ENCODE results near the gene ARHGAP24.

The ARHGAP24 gene

GRCh38 chr4:85520765-85521749, 46.1 kb downstream of the ARHGAP24 start:
- DNase-seq: no peak

DNA sequence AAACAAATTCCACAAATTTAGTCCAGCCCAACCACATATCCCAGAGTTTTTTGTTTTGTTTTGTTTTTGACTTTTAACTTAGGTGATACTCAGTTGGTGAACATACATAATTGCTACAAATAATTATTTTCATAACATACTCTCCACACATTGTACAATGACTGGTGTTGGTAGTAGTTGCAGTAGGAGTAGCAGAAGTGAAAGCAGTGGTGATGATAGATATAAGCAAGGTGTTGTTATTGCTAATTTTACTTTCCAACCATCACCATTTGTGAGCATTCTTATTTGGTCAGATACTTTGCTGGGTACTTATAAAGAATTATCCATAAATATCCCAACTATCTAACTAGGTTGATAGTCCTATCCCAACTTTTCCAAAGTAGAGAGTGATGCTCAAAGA, 47.3 kb downstream of the ARHGAP24 start:
- no peak for DNase-seq

DNA sequence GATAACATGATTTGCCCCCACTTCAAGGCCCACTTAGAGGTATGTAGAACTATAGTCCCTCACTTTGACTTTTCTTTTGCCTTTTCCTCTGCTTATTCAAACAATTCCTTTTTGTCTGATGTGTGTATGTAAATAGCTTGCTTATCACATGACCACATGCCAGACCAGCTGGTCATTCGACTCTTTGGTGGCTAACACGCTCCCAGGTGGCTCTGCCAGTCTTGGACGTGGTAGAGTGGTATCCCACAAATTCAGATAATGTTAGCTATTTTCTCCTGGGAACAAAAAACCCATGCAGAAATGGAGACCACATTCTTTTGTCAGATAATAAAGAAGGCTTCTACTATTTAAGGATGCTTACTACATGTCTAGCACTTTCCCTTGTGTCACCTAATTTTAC, 47.9 kb downstream of the ARHGAP24 start:
- no peak for DNase-seq

- no peak for DNase-seq
Observed at GRCh38 chr4:85527815-85528214, 52.9 kb downstream of the ARHGAP24 start.

- no peak for DNase-seq
Observed at GRCh38 chr4:85531560-85532341, 56.8 kb downstream of the ARHGAP24 start.

DNA sequence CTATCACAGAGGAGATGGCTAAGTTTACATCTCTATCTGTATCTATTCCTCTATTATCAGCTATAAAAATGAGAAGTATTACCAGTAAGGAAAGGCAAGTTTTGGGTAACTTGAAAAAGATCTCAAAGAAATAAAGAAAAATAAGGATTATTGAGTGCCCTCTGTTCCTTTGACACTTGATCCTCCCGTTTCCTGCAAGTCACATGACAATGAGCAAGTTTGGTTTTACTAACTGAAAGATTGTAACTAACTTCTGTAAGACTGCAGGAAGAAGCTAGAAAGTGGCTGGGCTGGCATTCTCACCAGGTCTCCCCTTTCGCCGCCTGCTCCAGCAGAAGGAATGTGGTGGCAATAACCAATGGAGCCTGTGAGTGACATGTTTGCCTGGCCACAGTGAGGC, 59.2 kb downstream of the ARHGAP24 start:
- DNase-seq: no peak

- DNase-seq: no peak
Observed at GRCh38 chr4:85543832-85544231, 68.9 kb downstream of the ARHGAP24 start.

GRCh38 chr4:85544751-85545150, 69.8 kb downstream of the ARHGAP24 start:
- DNase-seq: no peak

- DNase-seq: no peak
Observed at GRCh38 chr4:85548116-85548515, 73.2 kb downstream of the ARHGAP24 start.

DNA sequence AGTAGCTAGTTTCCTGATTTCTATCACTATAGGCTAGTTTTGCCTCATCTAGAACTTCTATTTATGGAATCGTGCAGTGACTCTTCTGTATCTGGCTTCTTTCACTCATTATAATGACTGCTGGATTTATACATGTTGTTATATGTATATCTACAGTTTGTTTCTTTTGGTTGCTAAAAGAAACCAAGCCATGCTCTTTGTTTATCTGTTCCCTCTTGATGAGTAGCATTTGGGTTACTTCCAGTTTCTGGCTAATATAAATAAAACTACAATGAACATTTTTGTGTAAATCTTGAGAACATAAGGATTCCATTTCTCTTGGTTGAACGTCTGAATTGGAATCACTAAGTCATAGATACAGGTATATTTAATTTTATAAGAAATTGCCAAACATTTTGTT, 73.9 kb downstream of the ARHGAP24 start:
- no peak for DNase-seq

DNA sequence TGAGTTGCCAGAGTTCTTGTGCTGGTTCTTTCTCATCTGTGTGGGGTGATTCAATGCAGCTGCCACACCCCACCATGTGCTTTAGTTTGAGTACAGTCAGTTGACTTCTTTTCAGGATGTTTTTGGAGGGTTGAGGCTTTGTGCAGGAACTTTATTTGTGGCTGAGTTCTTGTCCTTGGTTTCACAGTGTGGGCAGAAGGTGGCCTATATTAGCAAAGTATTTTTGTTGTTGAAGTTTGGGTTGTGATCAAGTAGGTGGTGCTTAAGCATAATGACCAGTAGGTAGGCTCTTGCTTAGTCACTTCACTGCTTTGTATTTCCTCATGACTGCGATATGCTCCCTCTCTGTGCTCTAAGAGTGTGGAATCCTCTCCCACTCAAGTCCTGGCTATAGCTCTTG, 80.3 kb downstream of the ARHGAP24 start:
- no peak for DNase-seq

DNA sequence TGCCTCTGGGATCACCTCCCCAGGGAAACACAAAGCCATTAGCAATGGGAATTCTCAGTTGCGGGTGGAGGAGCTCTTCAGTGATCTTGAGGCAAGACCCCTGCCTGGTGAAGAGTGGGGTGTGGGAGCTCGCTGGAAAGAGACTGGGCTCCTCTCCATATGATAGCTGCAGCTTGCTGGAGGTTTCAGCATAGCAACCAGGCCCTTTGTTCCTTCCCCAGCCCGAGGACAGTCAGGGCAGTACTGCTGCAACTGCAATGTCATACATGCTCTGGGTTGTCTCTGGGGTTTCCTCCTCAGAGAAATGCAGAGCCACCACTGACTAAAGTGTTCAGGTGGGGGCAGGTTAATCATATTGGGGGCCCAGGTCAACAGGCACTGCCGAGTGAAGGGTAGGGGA, 81.3 kb downstream of the ARHGAP24 start:
- no peak for DNase-seq

GRCh38 chr4:85557016-85557901, 82.3 kb downstream of the ARHGAP24 start:
- no peak for DNase-seq

- DNase-seq: no peak
Observed at GRCh38 chr4:85565761-85566480, 91.0 kb downstream of the ARHGAP24 start.

- no peak for DNase-seq
Observed at GRCh38 chr4:85569730-85570299, 94.9 kb downstream of the ARHGAP24 start.

- no peak for DNase-seq
Observed at GRCh38 chr4:85570388-85570787, 95.4 kb downstream of the ARHGAP24 start.

DNA sequence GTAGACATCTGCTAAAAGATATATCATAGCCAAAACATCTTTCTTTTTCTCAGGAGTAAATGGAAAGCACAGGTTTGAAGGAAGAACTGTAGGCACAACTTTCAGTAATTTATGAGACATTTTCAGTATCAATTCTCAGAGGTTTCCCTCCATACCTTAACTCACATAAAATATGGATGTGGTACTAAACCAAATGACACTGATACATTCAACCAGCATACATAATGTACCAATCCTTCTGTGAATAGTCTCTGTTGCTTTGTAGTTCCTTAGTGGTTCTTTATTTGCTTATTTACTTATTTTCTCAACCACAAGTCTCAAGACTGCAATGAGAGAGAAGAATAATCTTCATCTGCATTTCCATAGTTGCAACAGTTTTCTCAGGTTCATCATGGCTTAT, 96.1 kb downstream of the ARHGAP24 start:
- DNase-seq: no peak

- DNase-seq: no peak
Observed at GRCh38 chr4:85573270-85573669, 98.3 kb downstream of the ARHGAP24 start.

GRCh38 chr4:85577307-85577706, 102.4 kb downstream of the ARHGAP24 start:
- no peak for DNase-seq

- no peak for DNase-seq
Observed at GRCh38 chr4:85579942-85580341, 105.0 kb downstream of the ARHGAP24 start.

- no peak for DNase-seq
Observed at GRCh38 chr4:85580489-85580888, 105.5 kb downstream of the ARHGAP24 start.

GRCh38 chr4:85587952-85588351, 113.0 kb downstream of the ARHGAP24 start:
- no peak for DNase-seq

Data from CD4-positive, alpha-beta T cell treated with Interleukin-4 for 4 hours (primary cell).